A549 (cell line): Measurements from ENCODE around the gene FBXO38. TPM values are rescaled to one million over a fixed set of nuclear protein-coding genes. Genes with fewer than 3 reads are reported as not detected.

Experiments
- ATAC-seq, 2 experiments: fragments of 200-7000 bp in 1 of 2; fragments of >200 bp in 1 of 2; cut with Nextera tagmentation in 1 of 2; cut with Tn5 transposase in 1 of 2; 3 replicates each; pipeline versions ENCODE4 v1.8.0 to v1.9.1; 2018 to 2020; ENCODE audit warnings: mild to moderate bottlenecking in 1 of 2, moderate library complexity in 1 of 2
- CTCF ChIA-PET: fragments of 300-600 bp; sonication (Branson Sonifier 250); formaldehyde crosslinking; extraction: SDS; loops from one replicate; lab custom pipeline; 2021; ENCODE audit warnings: antibody characterized with exemption, inconsistent platforms; lab: Yijun Ruan, JAX
- POLR2A ChIA-PET: fragments of 350-600 bp; formaldehyde crosslinking; extraction: SDS; loops from one replicate; lab custom pipeline; 2021; ENCODE audit warnings: antibody characterized with exemption, inconsistent platforms; lab: Yijun Ruan, JAX
- DNase-seq, 2 experiments: peaks; one replicate each; pipeline versions ENCODE4 v3.0.0 to v3.0.0-alpha.2; 2011 to 2016; ENCODE audit warnings: low read depth in 1 of 2, low spot score in 1 of 2
- FAIRE-seq: peaks from 2 replicates; lab custom pipeline; 2011; peaks lifted over from hg19 to GRCh38; lab: Jason Lieb, UNC
- H3K27ac ChIP-seq, 2 experiments: fragments of >200 bp; sonication (Bioruptor Twin); formaldehyde crosslinking; 3 replicates each; pipeline ENCODE4 v1.5.1; 2016 to 2017
- H3K4me1 ChIP-seq: fragments of >200 bp; sonication (Bioruptor Twin); formaldehyde crosslinking; 3 replicates; pipeline ENCODE4 v1.6.1; 2016
- H3K4me2 ChIP-seq: fragments of >200 bp; sonication (Bioruptor Twin); formaldehyde crosslinking; 3 replicates; pipeline ENCODE4 v1.6.1; 2016
- H3K4me3 ChIP-seq: fragments of >200 bp; sonication (Bioruptor Twin); formaldehyde crosslinking; 3 replicates; pipeline ENCODE4 v1.5.1; 2016
- H3K9me3 ChIP-seq: fragments of >200 bp; sonication (Bioruptor Twin); formaldehyde crosslinking; 3 replicates; pipeline ENCODE4 v1.6.1; 2016
- EHF ChIP-seq: fragments of 250-450 bp; sonication (Bioruptor Pico); IDR thresholded peaks from 2 replicates; pipeline ENCODE4 v1.5.0; 2020; ENCODE audit warnings: mild to moderate bottlenecking
- EP300 ChIP-seq, 2 experiments: fragments of >200 bp; sonication (Bioruptor Twin); formaldehyde crosslinking; IDR thresholded peaks; 2 replicates in 1 of 2; 3 replicates in 1 of 2; pipeline ENCODE4 v1.6.1; 2016 to 2017
- FOSB ChIP-seq: fragments of 250-450 bp; sonication (Bioruptor Pico); IDR thresholded peaks from 2 replicates; pipeline ENCODE4 v1.5.0; 2020; ENCODE audit warnings: mild to moderate bottlenecking, moderate library complexity
- FOSL2 ChIP-seq, 2 experiments: fragments of 450-650 bp in 1 of 2; fragments of >200 bp in 1 of 2; sonication (Bioruptor Twin) in 1 of 2; formaldehyde crosslinking; IDR thresholded peaks; 2 replicates each; pipeline versions ENCODE4 v1.5.0 to v1.6.1; 2016 to 2020; ENCODE audit warnings: mild to moderate bottlenecking in 1 of 2, moderate library complexity in 1 of 2
- HEYL ChIP-seq: fragments of 250-450 bp; sonication (Bioruptor Pico); IDR thresholded peaks from 2 replicates; pipeline ENCODE4 v1.8.0; 2021; ENCODE audit warnings: mild to moderate bottlenecking, moderate library complexity
- HOXA7 ChIP-seq: fragments of 250-450 bp; sonication (Bioruptor Pico); IDR thresholded peaks from 2 replicates; pipeline ENCODE4 v1.5.0; 2020; ENCODE audit warnings: mild to moderate bottlenecking, moderate library complexity
- KDM1A ChIP-seq: fragments of 200-600 bp; sonication (generic); IDR thresholded peaks from 2 replicates; pipeline ENCODE4 v1.6.1; 2016; ENCODE audit warnings: low read depth, mild to moderate bottlenecking
- MAFK ChIP-seq: fragments of 450-650 bp; IDR thresholded peaks from 2 replicates; pipeline ENCODE4 v1.6.1; 2014; ENCODE audit not compliant: partially characterized antibody
- NR3C1 ChIP-seq: fragments of >200 bp; sonication (Bioruptor Twin); formaldehyde crosslinking; IDR thresholded peaks from 3 replicates; pipeline ENCODE4 v1.6.1; 2017
- PHF8 ChIP-seq: fragments of 200-600 bp; sonication (generic); IDR thresholded peaks from 2 replicates; pipeline ENCODE4 v1.6.1; 2016; ENCODE audit warnings: low read depth, mild to moderate bottlenecking, antibody characterized with exemption, moderate library complexity, borderline replicate concordance
- RARB ChIP-seq: fragments of 250-450 bp; sonication (Bioruptor Pico); IDR thresholded peaks from 2 replicates; pipeline ENCODE4 v1.8.0; 2021; ENCODE audit warnings: mild to moderate bottlenecking, moderate library complexity
- ZC3H11A ChIP-seq: fragments of 450-650 bp; IDR thresholded peaks from 2 replicates; pipeline ENCODE4 v1.6.1; 2014; ENCODE audit warnings: antibody characterized with exemption, mild to moderate bottlenecking
- WGBS: methylation state at CpG from one replicate; pipeline ENCODE4 v1.1.6; 2017; ENCODE audit errors: missing lambda C conversion rate; 5-methylcytosine and 5-hydroxymethylcytosine counted together
- polyA plus RNA-seq, 4 experiments: library from polyadenylated mRNA; depleted of rRNA in 3 of 4; stranded (reverse); fragments of >200 nt; fragmentation: RNase III in 1 of 4; extraction: RNeasy Plus Mini Kit Qiagen cat#74134 plus additional on column Dnase treatment in 1 of 4; gene quantifications; 2 replicates in 3 of 4; 3 replicates in 1 of 4; pipeline ENCODE4 v1.2.3, GENCODE V29; 2011 to 2017
- TF ChIP-seq, protein P1 (sequence below): IDR thresholded peaks from 2 replicates; pipeline ENCODE4 v1.6.1; 2012; ENCODE audit warnings: low read depth, borderline replicate concordance
- TF ChIP-seq, protein P2 (sequence below): fragments of >200 bp; sonication (Bioruptor Twin); formaldehyde crosslinking; IDR thresholded peaks from 2 replicates; pipeline ENCODE4 v1.6.1; 2016
- TF ChIP-seq, protein P3 (sequence below): fragments of 200-600 bp; sonication (generic); IDR thresholded peaks from 2 replicates; pipeline ENCODE4 v1.6.1; 2016; ENCODE audit warnings: antibody characterized with exemption, mild to moderate bottlenecking, moderate library complexity
- TF ChIP-seq, protein P4 (sequence below): fragments of >200 bp; sonication (Bioruptor Twin); formaldehyde crosslinking; IDR thresholded peaks from 3 replicates; pipeline ENCODE4 v1.5.1; 2016
- TF ChIP-seq, protein P5 (sequence below): fragments of 150-350 bp; IDR thresholded peaks from 2 replicates; pipeline ENCODE4 v1.6.1; 2014; ENCODE audit warnings: low read depth, mild to moderate bottlenecking, low read length

FBXO38 gene
- polyA plus RNA-seq, 2 of the 4 experiments (the other 2 are of a cell fraction): 15.8 to 33.2 TPM

DNA sequence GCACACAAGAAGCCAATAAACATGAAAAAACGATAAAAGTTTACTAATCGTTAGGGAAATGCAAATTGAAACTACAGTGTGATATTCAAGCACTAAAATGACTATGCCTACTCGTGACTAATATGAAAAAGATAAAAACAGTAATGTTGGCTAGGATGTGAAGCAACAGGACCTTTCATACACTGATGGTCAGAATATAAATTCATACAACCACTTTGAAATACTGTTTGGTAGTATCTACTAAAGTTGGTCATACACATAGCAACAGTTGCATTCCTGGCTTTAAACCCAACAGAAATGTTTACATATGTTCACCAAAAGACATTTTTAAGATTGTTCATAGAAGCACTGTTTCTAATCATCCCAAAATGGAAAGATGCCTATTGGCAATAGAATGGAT, 24.3 kb downstream of the FBXO38 start:
- ATAC-seq: no peak
- Histone ChIP-seq H3K9me3 (no peaks in the 10 kb centered on the region), H3K27ac (no peak overlapping the region), H3K4me1 (no peaks in the 10 kb centered on the region), H3K4me2 (no peak overlapping the region), H3K4me3 (no peak overlapping the region)
- no peak for DNase-seq
- ChIA-PET POLR2A (no interaction called here), CTCF (interaction anchor here (0.8 kb wide), 1 partner anchor 325 kb away, joined by 3 read pairs; no protein-coding TSS in a partner anchor)
- WGBS: 94% methylated on average over 3 of the region's 3 CpGs
- FAIRE-seq: no peak
- TF ChIP-seq FOSB (CRISPR knock-in tag) (no peak), PHF8 (no peak), HOXA7 (CRISPR knock-in tag) (no peak), KDM1A (no peak), EP300 (IDR thresholded peaks at IDR 0.05) (no peak), MAFK (no peak), EHF (no peak), RARB (no peak), ZC3H11A (no peak)
- TF ChIP-seq, protein P1, sequence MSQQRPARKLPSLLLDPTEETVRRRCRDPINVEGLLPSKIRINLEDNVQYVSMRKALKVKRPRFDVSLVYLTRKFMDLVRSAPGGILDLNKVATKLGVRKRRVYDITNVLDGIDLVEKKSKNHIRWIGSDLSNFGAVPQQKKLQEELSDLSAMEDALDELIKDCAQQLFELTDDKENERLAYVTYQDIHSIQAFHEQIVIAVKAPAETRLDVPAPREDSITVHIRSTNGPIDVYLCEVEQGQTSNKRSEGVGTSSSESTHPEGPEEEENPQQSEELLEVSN: no peak
- TF ChIP-seq, protein P2, sequence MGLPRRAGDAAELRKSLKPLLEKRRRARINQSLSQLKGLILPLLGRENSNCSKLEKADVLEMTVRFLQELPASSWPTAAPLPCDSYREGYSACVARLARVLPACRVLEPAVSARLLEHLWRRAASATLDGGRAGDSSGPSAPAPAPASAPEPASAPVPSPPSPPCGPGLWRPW: no peak
- TF ChIP-seq, protein P3, sequence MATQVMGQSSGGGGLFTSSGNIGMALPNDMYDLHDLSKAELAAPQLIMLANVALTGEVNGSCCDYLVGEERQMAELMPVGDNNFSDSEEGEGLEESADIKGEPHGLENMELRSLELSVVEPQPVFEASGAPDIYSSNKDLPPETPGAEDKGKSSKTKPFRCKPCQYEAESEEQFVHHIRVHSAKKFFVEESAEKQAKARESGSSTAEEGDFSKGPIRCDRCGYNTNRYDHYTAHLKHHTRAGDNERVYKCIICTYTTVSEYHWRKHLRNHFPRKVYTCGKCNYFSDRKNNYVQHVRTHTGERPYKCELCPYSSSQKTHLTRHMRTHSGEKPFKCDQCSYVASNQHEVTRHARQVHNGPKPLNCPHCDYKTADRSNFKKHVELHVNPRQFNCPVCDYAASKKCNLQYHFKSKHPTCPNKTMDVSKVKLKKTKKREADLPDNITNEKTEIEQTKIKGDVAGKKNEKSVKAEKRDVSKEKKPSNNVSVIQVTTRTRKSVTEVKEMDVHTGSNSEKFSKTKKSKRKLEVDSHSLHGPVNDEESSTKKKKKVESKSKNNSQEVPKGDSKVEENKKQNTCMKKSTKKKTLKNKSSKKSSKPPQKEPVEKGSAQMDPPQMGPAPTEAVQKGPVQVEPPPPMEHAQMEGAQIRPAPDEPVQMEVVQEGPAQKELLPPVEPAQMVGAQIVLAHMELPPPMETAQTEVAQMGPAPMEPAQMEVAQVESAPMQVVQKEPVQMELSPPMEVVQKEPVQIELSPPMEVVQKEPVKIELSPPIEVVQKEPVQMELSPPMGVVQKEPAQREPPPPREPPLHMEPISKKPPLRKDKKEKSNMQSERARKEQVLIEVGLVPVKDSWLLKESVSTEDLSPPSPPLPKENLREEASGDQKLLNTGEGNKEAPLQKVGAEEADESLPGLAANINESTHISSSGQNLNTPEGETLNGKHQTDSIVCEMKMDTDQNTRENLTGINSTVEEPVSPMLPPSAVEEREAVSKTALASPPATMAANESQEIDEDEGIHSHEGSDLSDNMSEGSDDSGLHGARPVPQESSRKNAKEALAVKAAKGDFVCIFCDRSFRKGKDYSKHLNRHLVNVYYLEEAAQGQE: no peak

DNA sequence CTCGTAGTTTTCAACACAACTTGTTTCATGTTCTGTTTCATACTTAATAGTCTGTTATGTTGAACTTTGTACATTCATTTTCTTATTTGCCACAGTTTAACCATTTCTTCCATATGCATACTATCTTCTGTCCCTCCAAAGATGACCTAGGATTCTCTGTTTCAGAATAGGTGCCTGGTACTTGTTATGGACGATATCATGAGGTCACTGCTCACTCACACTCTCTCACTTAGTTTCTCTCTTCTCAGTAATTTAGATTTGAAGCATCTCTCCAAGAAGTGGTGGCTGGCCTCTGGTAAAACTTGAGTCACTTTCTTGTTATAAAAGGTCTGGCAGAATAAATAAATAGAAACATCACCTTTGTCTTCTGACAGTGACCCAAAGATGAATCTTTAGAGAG, 28.4 kb downstream of the FBXO38 start:
- TF ChIP-seq, protein P4, sequence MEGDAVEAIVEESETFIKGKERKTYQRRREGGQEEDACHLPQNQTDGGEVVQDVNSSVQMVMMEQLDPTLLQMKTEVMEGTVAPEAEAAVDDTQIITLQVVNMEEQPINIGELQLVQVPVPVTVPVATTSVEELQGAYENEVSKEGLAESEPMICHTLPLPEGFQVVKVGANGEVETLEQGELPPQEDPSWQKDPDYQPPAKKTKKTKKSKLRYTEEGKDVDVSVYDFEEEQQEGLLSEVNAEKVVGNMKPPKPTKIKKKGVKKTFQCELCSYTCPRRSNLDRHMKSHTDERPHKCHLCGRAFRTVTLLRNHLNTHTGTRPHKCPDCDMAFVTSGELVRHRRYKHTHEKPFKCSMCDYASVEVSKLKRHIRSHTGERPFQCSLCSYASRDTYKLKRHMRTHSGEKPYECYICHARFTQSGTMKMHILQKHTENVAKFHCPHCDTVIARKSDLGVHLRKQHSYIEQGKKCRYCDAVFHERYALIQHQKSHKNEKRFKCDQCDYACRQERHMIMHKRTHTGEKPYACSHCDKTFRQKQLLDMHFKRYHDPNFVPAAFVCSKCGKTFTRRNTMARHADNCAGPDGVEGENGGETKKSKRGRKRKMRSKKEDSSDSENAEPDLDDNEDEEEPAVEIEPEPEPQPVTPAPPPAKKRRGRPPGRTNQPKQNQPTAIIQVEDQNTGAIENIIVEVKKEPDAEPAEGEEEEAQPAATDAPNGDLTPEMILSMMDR: no peak
- TF ChIP-seq, protein P5, sequence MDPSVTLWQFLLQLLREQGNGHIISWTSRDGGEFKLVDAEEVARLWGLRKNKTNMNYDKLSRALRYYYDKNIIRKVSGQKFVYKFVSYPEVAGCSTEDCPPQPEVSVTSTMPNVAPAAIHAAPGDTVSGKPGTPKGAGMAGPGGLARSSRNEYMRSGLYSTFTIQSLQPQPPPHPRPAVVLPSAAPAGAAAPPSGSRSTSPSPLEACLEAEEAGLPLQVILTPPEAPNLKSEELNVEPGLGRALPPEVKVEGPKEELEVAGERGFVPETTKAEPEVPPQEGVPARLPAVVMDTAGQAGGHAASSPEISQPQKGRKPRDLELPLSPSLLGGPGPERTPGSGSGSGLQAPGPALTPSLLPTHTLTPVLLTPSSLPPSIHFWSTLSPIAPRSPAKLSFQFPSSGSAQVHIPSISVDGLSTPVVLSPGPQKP: no peak
- TF ChIP-seq NR3C1 (no peak), FOSL2 (IDR thresholded peaks at IDR 0.05) (no peak), FOSL2 (CRISPR knock-in tag; IDR thresholded peaks at IDR 0.05) (no peak), HEYL (CRISPR knock-in tag) (no peak)
- FAIRE-seq: no peak
- no peaks in the 10 kb centered on the region for H3K9me3 ChIP-seq
- DNase-seq: no peak
- no peak overlapping the region for H3K27ac ChIP-seq
- no peak overlapping the region for H3K4me2 ChIP-seq
- H3K4me3 ChIP-seq: no peak overlapping the region
- POLR2A ChIA-PET: interaction anchor here (0.9 to 1.0 kb wide), 2 partner anchors 28 kb away, joined by 3 read pairs; no protein-coding TSS in a partner anchor
- WGBS: 90% methylated on average over 2 of the region's 2 CpGs
- no peak for ATAC-seq
- CTCF ChIA-PET: no interaction called here
- no peaks in the 10 kb centered on the region for H3K4me1 ChIP-seq
